Tibial nerve (tissue), 4 donors: ENCODE data around the gene PIGB.

Experiments
- CTCF ChIP-seq, 5 experiments: fragments of 200-600 bp in 3 of 5; fragments of 450-650 bp in 2 of 5; sonication (generic) in 3 of 5; IDR thresholded peaks; one replicate each; pipeline ENCODE4 v1.5.1; 2016 to 2019; ENCODE audit warnings: antibody characterized with exemption in 5 of 5, mild to moderate bottlenecking in 3 of 5, moderate library complexity in 2 of 5
- EP300 ChIP-seq, 2 donors: sonication (generic); formaldehyde crosslinking; IDR thresholded peaks; one replicate each; pipeline ENCODE4 v1.6.1; 2017; ENCODE audit warnings: antibody characterized with exemption in 2 of 2, mild to moderate bottlenecking in 1 of 2

DNA sequence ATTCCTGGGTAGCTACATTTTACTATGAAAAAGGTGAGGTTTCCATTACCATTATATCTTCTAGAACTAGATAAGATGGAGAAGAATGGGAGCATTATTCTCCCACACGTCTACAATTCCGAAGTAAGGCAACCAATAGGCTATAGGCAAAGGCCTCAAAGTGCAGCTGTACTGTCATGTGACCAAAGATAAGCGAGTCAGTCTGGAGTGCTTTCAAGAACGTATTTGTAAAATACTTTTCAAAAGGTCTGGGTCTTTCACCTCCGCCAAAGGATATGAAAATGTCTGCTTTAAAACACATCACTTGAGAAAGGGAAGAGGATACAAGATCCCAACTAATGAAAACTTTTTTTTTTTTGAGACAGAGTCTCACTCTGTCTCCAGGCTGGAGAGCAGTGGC lies 79.2 kb downstream of the PIGB start:
- TF ChIP-seq CTCF (IDR thresholded peaks at IDR 0.05) (no peak), EP300 (IDR thresholded peaks at IDR 0.05) (no peak)
